NCI-H187 treated with DMSO at 0.1 percent for 48 hours (cell line): ENCODE measurements around the gene TTC28.

Source experiments
- DNase-seq: peaks from one replicate; lab custom pipeline; 2025; lab: John Stamatoyannopoulos, UW

TTC28 gene

DNA sequence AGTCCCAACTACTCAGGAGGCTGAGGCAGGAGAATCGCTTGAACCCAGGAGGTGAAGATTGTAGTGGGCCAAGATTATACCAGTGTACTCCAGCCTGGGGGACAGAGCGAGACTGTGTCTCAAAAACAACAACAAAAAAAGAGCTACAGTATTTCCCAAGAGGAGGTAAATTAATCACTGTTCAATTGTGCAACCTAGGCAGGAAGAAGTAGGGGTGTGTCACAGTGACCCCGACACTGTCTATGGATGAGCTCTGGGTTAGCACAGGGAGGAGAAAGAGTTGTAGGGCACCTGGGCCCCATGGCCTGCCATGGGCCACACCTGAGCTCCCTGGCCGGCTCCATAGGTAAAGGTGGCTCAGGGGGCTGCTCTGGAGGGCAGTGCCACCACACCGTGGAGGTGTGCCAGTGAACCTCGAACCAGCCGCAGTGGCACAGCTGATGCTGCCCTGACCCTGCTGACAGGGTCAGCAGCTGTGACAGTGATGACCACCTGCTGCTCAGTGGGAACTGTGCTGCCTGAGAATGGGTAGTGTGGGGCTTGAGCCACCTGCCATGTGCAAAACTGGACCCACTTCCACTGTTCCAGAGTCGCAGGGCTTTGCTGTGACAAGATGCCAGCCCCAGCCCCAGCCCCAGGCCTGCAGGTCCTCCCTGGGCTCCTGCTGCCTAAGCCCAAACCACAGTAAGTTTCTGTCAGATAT lies 676.6 kb downstream of the TTC28 start:
- DNase-seq, result no peak

DNA sequence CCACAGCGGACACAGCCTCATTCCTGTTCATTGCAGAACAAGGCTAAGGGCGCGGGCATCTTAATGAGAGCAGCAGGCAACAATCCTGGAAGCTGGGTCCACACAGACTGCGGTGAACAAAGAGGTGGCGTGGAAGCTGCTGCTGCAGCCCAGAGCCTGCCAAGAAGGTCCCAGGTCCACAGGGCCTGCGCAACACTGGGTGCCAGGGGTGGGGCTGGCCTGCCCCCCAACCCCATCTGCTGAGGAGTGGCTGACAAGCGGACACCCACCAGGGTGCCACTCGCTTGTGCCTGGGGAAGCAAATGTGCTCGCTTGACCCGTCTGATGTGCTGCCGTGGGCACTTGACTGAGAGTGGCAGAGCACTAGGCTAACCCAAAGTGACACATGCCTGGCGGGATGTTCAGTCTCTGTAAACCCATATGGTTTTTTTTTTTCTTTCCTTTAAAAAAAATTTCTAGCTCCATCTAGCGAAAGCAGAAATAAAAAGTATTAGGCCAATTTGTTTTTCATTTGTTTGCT lies 677.4 kb downstream of the TTC28 start:
- no peak for DNase-seq

DNA sequence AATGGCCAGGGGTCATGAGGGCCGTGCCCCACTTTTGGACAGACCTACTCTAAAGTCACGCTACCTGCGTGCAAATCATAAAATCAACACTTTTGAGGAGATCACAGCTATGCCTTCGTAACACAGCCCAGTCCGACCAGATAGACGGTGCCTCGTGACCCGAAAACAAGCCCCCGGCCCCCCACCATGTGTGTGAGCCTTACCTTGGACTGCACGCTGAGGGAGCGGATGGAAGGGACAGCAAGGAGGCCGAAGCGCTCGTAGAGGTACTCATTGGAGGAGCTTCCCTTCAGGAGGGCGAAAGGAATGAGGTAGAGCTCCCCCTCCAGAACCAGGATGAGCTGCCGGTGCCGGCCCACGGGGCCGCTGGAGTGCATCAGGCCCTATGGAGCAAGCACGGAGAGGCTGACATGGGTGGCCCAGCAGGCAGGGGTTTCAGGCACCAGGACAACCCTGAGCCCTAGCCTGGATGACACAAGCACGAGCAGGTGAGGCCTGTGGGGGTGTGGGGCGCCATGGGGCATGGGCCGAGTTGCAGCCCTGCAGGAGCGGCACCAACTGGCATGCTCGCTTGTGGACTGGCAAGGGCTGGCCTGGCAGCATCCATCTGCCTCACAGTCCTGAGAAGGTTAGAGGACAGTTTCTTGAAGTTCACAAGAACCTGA lies 678.3 kb downstream of the TTC28 start:
- no peak for DNase-seq

DNA sequence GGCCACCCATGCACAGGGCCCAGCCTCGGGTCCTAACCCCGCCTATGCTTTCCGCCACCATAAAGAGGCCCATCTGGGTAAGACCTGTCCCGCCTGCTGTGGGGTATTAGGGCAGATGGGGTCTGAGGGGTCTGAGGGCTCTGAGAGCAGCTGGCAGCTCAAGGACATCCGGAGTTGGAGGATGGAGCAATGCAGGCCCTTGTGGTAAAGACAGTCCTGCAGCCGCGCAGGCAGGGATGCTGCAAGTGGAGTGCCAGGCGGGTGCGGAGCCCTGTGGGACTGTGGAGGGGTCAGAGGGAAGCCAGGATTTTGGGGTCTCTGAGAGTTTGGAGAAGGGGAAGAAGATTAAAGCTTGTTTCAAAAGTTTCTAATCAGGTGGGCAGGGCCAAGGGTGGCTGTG lies 679.3 kb downstream of the TTC28 start:
- DNase-seq, result no peak

DNA sequence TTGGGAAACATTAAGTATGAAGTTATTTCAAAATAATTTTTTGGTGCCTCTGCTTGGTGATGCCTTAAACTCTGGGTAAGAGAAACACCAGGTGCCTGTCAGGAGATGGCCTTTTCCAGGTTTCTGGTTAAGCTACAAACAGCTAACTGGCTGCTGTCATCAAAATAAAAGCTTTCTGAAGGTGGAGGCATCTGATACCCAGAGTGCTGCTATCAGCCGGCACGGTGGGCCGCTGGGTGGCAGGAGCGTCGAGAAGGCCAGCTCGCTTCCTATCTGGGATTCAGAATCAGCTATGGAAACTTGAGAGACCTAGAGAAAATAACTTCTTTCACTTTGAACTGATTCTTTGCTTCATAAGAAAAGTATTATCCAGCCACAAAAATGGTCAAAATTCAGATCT lies 679.8 kb downstream of the TTC28 start:
- no peak for DNase-seq

DNA sequence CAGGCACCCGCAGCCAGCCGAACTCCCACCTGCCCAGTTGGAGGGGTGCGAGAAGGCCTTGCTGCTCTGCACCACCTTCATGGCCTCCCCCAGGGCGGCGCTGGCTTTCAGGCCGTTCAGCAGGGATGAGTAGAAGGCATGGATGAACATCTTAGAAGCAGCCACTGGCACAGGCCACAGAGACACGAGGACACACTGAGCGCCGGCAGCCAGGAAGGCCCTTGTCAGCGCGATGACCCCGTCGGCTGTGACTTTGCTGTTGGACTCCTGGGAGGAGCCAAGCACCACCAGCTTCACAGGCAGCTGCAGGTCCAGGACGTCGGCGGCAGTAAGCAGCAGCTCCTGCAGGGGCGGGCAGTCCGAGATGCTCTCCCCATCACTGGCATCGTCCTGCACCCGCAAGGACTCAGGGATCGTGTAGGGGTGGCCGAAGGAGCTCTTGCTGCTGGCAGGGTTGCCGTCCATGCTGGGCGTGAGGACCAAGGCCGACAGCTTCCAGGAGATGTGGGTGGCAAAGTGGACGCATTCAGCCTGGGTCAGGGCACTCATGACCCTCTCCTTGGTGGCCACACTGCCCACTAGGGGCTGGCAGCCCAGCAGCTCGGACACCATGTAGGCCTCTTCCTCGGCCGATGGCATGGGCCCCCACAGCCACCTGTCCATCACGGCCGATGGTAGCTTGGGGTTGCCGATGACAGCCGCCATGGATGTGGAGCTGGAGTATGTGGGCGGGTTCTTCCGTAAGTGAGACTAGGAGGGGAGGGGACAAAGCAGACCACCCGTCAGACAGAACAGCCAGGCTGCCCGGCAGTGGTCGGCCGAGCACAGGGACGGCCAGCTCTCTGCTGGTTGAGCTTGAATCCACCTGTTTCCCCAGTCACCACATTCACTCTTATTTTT lies 680.9 kb downstream of the TTC28 start:
- DNase-seq, result no peak

DNA sequence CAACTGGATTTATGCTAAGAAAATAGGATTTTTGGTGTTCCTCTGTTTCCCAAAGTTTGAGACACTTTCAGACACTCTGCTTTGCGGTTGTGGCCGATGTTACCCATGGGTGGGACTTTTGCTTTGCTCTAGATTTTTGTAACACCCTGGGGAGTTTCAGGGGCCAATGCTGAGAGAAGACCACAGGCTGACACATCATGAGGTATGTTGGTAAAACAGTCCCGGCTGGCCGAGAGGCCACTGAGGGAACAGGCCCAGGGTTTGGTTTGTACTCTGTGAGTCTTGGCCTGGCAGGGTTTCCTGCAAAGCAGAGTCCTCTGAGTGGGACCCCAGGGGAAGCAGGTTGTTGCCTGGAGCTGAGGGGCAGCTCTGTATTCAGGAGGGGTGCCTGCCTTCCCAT lies 682.1 kb downstream of the TTC28 start:
- no peak for DNase-seq

DNA sequence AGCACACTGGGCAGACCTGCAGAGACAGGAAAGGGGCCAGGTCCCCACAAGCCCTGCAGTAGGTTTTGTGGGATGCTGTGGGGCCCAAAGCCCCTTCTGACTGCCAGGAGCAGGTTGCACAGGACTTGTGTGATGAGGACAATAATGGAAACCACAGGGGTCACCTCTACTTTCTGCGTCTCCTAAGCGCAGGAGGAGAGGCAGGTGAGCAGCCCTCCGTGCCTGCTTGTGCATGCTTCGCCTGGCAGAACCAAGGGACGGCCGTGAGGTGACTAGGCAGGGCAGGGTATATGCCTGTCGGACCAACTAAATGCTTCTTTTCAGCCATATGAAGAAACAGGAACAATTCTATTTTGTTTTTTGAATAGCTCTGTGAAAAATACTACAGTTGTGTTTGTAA lies 682.7 kb downstream of the TTC28 start:
- no peak for DNase-seq

DNA sequence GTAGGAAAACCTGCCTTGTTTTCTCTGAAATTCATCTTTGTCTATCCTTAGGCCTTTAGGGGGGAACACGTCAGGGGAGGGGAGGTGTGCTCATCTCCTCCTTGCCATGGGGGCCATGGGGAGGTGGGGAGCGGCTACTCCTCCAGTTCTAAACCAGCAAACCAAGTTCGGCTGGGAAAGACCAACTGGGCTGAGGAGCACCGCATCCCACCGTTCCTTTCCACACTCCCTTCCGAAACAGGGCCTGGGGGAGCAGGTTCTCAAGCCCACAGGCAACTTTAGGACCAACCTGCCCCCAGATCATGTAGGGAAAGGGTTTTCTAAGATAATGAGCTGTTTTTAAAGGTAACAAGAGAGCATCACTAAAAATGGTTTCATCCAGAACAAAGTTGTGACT lies 683.1 kb downstream of the TTC28 start:
- no peak for DNase-seq

DNA sequence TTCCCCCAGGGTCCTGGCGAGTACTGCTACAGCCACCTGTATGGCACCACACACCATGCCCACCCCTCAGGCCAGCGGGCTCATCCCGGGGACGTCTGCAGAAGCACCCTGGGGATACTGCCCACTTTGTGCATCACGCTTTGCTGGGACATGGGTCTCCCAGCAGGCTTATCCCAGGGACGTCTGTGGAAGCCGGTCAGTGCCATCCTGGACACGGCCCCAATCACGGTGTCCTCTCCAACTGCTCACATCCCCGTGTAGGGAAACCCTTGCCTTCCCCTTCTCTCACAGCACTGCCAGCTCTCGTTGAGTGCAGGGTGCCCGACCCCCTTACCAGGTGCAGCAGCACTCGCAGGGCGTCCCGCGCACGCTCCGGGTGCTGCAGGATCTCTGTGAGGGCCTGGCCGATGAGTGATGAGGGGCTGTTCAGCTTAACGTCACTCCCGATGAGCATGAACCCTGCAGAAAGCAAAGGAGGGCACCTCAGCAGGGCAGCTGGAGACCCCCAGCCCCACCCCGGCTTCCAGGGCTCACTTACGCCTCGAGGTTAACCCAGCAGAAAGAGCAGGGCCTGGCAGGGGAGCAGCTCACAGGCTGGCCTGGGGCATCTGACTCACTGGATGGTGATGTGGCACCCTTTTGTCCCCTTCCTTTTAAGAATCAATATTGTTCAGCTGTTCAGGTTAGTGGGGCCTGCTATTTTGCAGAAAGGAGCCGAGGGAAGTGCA lies 683.7 kb downstream of the TTC28 start:
- DNase-seq, result no peak

DNA sequence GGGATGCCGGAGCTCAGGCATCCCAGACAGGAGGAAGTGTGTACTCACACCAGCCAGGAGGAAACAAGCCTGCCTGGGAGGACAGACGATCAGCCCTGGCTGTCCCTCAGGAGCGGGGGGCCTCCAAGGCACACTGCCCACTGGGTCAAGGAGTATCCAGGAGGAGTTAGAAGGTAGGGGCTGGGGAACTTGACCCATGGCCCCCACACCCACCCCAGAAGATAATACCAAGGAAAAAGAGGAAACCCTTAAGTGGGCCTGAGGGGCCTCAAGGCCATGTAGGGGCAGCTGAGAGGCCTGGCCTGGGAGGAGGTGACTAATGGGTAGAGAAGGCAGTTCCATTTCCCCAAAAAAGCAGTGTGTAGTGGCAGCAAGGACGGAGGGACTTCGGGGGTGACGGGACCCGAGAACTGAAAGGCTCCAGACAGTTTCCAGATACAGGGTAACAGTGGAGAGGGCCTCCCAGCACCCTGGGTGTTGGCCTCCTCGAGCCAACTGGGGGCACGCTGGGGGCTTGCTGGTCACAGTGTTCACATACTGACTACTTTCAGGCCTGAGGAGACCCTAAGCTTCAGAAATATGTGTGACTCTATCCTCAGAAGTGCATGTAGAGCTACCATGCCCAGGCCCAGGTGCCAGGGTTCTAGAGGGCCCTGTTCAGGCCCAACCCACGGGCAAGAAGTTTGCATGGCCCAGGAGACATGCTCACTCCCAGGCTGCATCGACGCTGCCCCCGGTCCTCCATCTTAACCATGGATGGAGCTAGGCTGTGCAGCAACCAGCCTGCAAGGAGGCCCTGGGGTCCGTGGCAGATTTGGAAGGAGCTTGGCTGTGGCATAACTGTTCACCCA lies 684.9 kb downstream of the TTC28 start:
- no peak for DNase-seq

DNA sequence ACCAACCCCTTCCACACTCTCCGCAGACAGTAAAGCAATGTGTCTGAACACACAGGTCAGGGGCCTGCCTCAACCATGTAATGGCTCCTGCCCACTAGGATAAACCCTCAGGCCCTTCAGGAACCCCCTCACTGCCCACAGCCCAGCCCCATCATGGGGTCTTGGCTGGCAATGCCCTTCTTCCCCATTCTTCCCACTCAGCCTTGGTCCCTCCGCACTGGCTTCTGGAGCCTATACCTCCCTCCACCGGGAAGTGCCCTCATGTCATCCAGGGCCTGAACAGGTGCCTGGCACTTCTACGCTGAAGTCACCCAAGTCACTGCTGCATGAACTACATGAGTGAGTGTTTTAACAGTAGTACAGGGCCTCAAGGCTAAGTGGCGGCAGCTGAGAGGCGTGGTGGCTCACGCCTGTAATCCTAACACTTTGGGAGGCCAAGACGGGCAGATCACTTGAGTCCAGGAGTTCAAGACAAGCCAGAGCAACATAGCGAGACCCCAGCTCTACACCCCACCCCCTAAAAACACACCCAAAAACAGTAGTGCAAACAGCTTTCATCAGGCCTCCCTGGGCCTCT lies 685.8 kb downstream of the TTC28 start:
- DNase-seq, result no peak

DNA sequence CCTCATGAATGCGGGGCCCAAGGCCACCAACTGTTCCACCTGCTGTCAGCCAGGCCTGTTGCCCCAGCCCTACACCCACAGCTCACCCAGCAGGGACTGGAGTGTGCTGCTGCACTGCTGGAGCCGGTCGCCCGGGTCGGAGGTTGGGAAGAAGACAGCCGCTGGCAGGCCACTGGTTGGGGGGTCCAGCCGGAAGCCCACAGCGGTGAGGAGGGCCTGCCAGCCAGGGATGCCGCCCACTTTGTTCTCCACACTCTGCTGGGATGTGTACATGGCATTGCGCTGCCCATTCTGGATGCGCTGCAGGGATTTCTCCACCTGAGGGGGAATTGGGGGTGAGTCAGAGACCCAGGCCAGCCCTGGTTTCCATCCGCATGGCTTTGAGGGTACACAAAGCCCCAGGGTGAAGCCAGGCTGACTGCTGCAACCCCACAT lies 686.4 kb downstream of the TTC28 start:
- no peak for DNase-seq

DNA sequence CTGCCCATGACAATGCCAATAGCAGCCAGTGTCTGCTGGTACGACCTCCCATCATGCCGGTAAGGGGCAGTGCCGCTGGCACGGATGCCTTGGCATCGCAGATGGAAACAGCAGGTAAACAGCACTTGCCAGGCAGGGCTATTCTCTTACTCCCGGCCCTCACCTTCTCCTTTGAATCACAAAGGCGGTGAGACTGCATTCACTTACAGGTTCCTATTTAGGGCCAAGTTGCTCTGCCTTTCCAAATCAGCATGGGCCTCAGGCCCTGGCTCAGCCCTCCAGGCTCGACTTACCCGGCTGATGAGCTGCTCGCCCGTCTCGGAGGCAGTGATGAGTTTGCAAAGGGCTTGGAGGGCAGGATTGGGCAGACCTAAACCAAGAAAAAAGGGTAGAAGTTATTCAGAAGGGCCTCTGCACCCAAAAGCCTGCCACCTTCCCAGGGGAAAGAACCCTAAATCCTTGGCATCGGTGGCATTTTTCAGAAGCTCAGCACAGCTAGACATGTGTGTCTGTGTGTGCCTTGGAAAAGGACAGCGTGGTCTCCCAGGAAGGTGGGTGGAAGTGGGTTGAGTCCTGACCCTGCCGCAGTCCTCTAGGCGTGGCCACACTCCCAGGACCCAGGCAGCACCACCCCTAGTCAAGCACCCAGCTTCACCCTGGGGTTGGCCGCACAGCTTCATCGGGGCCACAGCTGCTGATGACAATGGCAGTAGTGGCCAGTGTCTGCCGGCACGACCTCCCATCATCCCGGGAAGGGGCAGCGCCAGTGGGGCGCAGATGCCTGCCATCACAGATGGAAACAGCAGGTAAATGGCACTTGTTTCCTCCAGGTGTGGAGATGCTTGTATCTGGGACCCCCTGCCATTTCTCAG lies 687.1 kb downstream of the TTC28 start:
- DNase-seq, result no peak

DNA sequence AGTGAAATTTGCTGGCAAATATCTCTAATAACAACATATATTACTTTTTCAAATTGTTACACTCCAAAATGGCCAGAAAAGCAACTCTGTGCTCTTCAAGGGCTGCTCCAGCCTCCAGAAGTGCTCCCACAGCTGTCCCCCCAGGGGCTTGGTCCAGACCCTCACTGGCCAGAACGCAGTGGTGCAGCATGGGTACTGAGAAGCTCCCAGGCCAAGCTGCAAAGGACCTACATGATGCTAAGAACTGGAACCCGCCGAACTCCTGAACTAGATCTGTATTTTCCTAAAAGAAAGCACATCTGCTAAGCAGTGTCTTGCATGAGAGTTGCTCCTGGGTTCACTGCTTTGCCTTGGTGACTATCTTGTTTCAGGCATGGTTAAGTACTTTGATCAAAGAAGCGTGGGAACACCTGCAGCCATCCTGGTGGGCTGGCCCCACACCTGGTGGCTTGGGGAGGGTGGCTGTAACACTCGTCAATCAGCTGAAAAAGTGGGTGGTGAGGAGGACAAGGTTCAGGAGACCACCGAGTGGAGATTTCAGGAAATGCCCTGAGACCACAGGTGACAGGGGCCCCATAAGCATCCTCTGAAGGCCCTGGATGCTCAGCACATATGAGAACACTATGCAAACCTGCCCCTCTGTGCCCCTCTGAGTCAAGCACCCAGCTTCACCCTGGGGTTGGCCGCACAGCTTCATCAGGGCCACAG lies 687.9 kb downstream of the TTC28 start:
- no peak for DNase-seq

DNA sequence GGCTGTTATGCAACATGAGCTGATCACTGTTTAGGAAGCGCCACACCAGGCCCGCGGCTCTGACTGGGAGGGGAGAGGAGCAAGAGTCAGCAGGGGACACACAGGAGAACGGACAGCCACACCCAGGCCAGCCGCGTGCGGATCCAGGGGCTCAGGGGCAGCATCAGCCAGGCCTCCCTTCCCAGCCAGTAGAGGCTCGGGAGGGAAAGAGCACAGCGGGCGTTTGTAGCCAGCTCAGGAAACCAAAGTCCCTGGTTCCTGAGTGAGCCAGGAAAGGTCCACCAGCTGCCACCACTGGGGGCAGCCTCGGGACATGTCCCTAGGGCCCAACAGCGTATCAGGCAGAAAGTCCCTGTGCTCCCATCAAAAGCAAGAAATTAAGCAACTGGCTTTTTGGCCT lies 688.8 kb downstream of the TTC28 start:
- DNase-seq, result no peak

DNA sequence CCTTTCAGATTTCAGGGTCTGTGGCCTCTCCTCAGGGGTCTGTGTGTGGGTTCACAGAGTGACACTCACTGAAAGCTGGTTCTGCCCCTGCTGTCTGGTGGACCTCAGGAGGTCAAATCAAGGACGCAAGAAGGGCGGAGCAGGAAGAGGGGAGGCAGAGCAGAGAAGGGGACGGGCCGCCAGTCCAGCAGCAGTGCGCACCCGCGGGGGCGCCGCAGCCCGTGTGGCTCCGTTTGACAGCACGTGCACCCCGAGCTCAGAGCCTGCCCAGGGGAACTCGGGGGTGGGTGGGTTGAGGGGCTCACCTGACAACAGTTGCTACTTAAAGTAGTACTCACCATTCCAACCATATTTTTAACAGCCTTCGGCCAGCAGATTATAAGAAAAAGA lies 689.2 kb downstream of the TTC28 start:
- no peak for DNase-seq

DNA sequence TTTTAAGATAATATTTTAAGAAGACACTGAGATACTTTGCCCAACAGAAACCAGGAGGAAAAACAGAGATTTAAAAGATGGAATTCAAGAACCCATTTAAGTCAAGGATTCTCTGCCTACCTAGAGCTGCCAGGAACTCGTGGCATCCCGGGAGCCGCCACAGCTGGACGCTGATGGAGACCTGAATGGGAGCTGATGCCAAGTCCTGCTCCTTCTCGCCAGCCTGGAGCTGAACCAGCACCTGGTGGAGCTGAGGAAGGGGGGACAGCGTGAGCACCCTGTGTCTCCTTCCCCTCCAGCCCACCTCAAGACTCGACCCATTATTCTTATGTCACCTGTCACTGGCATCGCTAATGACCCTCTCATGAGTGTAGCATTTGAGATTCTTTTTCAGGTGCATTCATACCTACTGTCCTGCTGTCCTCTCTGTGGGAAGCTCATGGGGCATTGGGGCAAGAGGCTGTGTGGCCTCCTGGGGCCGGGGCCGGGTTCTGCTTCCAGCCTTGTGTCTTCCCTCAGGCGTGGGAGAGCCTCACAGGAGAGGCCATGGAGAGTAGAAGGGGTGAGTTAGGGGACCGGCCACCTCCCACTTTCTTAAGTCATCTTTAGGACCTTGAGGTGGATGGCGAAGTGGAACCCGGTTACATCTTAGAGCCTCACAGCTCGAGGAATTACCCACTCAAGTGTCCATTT lies 689.7 kb downstream of the TTC28 start:
- no peak for DNase-seq
